Stimulated activated naive CD8-positive, alpha-beta T cell treated with anti-CD3 and anti-CD28 coated beads, Interleukin-15, Interleukin-2, amounts not matched to agents 100 ng/mL and 50 ng/mL, for 24 hours (primary cell): ENCODE results near the gene RPS3.
A peak's percentile ranks its signal among the peaks of the same experiment; 100 is the strongest.
"Not testable (repeated sequence)": the region's sequence is repeated elsewhere in the genome, so short reads cannot be mapped to it uniquely, and the experiment has no call there.

Source experiments
- H3K27ac Mint-ChIP-seq: one replicate; pipeline ENCODE4 v1.8.0; 2021; ENCODE audit warnings: mild to moderate bottlenecking, mixed read lengths
- H3K27me3 Mint-ChIP-seq: one replicate; pipeline ENCODE4 v1.8.0; 2021; ENCODE audit warnings: mixed read lengths
- H3K36me3 Mint-ChIP-seq: one replicate; pipeline ENCODE4 v1.8.0; 2021; ENCODE audit warnings: low read depth, mixed read lengths
- H3K4me1 Mint-ChIP-seq: one replicate; pipeline ENCODE4 v1.8.0; 2021; ENCODE audit warnings: low read depth, mixed read lengths
- H3K4me3 Mint-ChIP-seq: one replicate; pipeline ENCODE4 v1.8.0; 2021; ENCODE audit warnings: mild to moderate bottlenecking, mixed read lengths
- H3K9me3 Mint-ChIP-seq: one replicate; pipeline ENCODE4 v1.8.0; 2021; ENCODE audit warnings: mixed read lengths

RPS3 gene

DNA sequence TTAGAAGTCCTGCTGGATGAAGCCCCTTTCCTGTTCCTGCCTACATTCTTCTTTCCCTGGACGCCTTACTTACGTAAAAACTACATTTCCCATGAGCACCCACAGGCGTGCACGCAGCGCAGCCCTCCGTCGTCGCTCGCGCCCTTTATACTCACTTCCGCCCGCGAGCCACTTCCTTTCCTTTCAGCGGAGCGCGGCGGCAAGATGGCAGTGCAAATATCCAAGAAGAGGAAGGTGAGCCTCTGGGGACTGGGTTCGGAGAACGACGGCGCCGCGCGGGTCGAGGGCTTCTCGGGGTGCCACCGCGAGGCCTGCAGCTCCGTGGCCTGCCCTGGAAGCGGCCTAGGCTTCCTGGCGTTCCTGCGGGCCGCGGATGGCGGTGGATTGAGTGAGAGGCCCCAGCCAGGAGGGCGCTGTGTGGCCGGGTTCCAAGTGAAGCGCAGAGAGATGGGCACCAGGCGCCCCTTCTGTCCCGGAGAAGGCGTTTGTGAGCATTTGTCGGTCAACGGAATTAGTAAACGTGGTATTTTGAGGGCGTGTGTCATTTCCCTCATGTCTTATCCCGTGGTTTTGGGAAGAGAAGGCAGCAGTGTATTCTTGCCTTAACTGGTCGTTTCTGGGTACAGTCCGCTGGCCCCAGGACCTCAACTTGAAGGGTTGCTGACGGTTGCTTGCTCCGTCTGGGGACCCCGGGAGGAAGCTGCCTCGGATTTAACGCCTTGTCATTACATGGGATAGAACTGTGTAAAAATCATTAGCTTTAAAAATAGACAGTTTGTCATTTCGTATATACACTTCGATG, at the start of gene RPS3:
Gene RPS3, plus strand, starts transcription at position 175 of the 802 bp plus-strand sequence. Its CDS starts 30 bp downstream, at position 205.
- Mint-ChIP-seq H3K9me3 (no peaks in the 10 kb centered on the region), H3K27me3 (no peaks in the 10 kb centered on the region), H3K27ac (peak within 1 kb of the TSS; percentile 100), H3K36me3 (peaks cover 54% of the 10 kb centered on the region), H3K4me1 (peaks cover 44% of the 10 kb centered on the region), H3K4me3 (peak within 1 kb of the TSS; percentile 98)

DNA sequence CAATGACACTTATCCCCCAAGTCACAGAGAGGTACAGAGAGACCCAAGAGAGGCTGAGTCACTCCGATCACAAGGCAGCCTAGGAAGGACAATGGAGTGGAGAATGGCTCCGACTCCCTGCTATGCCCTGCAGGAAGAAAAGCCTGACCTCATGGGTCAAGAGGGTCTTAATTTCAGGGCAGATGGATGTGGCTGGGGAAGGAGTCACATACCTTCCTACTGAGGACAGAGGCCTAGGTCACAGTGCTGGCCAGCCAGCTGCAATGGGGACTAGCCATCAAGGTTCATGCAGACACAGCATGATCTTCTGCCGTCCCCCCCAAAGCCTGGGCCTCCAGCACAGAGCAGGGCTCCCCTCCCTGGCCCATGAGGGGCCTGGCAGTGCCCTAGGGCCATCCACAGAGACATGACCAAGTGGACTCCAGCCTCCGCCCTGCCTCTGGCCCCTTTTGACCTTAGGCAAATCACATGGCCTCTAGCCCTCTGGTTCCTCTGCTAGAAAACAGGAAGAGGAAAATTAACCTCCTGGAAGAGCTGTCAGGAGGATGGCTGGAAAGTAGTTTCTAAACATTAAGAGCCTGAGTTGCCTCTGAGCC, 49.7 kb upstream of the RPS3 start:
- H3K9me3 Mint-ChIP-seq, result no peaks in the 10 kb centered on the region
- peak overlapping the region; percentile 85 for H3K4me3 Mint-ChIP-seq

DNA sequence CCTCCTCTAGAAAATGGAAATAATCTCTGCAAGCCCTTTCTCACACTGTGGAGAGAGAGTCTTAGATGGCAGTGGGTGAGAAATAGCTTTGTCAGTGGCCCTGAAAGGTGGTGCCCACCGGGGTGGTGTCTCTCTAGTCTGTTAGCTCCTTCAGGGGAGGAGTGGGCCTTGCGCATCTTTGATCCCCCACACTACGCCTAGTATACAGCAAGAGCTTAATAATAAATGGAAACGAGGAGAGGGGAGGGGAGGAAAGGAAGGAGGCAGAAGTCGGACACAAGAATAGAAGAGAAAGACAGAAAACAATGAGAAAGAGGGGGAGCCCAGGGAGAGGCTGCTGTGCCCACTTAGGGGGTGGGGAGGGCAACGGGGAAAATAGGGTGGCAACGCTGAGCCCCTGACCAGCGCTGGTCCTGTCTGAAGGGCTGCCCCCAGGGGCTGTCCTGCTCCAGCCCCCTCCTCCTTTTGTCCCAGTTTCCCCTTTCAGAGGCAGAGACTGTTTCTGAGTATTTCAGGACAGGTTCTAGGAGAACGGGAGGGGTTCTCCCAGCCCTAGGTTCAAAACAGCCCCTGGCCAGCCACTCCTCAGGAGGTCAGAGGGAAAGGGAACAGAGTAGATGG, 49.1 kb upstream of the RPS3 start:
- Mint-ChIP-seq H3K4me1 (peaks cover 71% of the 10 kb centered on the region), H3K9me3 (no peaks in the 10 kb centered on the region), H3K4me3 (peak overlapping the region; percentile 85), H3K27me3 (no peaks in the 10 kb centered on the region), H3K36me3 (no peaks in the 10 kb centered on the region), H3K27ac (peak overlapping the region; percentile 82)

More for the DNA sequence above, 49.7 kb upstream of the RPS3 start:
- peaks cover 77% of the 10 kb centered on the region for H3K4me1 Mint-ChIP-seq
- no peaks in the 10 kb centered on the region for H3K36me3 Mint-ChIP-seq
- H3K27me3 Mint-ChIP-seq, result no peaks in the 10 kb centered on the region
- H3K27ac Mint-ChIP-seq, result no peak overlapping the region

DNA sequence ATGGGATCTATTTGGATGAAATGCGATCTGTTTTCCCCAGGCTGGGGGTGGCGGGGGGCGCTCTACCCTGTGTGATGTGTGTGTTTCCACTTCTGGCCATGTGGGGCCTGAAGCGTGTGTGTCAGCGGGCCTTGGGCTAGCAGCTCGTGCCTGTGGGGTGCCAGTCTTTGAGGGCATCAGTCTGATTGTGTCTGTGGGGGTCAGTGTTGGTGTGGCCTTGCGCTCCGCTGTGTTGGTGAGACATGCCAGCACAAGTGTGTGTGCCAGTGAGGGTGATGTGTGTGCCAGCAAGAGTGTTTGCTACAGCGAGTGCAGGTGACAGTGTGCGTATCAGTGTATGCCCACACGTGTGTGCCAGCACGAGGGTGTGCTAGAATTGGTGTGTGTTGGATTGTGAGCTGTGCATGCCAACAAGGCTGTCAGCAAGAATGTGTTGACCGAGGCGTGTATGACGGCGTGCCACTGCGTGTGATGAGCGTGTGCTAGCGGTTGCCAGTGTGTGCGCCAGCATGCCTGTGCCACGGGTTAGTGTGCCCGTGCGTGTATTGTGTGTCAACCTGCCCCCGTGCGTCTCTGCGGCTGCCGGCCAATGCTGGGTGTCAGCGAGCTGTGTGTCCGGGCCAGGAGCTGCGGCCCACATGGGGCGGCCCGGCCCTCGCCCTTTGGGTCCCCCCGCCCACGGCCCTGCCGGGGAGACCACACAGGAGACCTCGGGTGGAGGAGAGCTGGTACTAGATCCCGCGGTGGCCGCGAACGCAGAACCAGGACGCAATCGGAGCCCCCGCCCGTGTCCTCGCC, 48.4 kb upstream of the RPS3 start:
- Mint-ChIP-seq H3K27ac (peak overlapping the region; percentile 82), H3K9me3 (no peaks in the 10 kb centered on the region), H3K4me1 (peaks cover 64% of the 10 kb centered on the region), H3K27me3 (no peaks in the 10 kb centered on the region), H3K4me3 (peak overlapping the region; percentile 85), H3K36me3 (no peaks in the 10 kb centered on the region)

DNA sequence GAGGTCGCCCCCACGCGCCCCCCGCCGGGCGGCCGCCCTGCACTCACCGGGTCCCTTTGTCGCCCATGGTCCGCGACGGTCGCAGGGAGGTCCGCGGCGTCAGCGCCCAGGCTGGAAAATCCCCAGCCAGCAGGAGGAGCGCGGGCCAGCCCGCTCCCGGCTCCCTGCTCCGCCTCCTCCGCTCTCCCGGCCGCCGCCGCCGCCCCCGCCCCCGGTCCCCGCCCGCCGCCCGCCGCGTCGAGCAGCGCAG, 47.9 kb upstream of the RPS3 start, which contains the start of gene ARRB1:
Gene ARRB1, minus strand, starts transcription at position 121 of the 250 bp plus-strand sequence. Its CDS starts 54 bp downstream, at position 67.
- Mint-ChIP-seq H3K27me3 (no peaks in the 10 kb centered on the region), H3K36me3 (no peaks in the 10 kb centered on the region), H3K27ac (peak within 1 kb of the TSS; percentile 89), H3K9me3 (no peaks in the 10 kb centered on the region), H3K4me3 (peak within 1 kb of the TSS; percentile 85), H3K4me1 (peaks cover 59% of the 10 kb centered on the region)

- no peaks in the 10 kb centered on the region for H3K36me3 Mint-ChIP-seq
- peak overlapping the region; percentile 83 for H3K4me3 Mint-ChIP-seq
- peaks cover 54% of the 10 kb centered on the region for H3K4me1 Mint-ChIP-seq
Observed at GRCh38 chr11:75351791-75352587, 47.3 kb upstream of the RPS3 start.

GRCh38 chr11:75352588-75353206, 46.6 kb upstream of the RPS3 start:
- no peaks in the 10 kb centered on the region for H3K36me3 Mint-ChIP-seq
- H3K27me3 Mint-ChIP-seq, result no peaks in the 10 kb centered on the region
- peak overlapping the region; percentile 89 for H3K27ac Mint-ChIP-seq
- peak overlapping the region; percentile 83 for H3K4me3 Mint-ChIP-seq
- peaks cover 47% of the 10 kb centered on the region for H3K4me1 Mint-ChIP-seq
- no peaks in the 10 kb centered on the region for H3K9me3 Mint-ChIP-seq

More at GRCh38 chr11:75351791-75352587, 47.3 kb upstream of the RPS3 start:
- no peaks in the 10 kb centered on the region for H3K9me3 Mint-ChIP-seq
- no peaks in the 10 kb centered on the region for H3K27me3 Mint-ChIP-seq
- peak overlapping the region; percentile 89 for H3K27ac Mint-ChIP-seq

DNA sequence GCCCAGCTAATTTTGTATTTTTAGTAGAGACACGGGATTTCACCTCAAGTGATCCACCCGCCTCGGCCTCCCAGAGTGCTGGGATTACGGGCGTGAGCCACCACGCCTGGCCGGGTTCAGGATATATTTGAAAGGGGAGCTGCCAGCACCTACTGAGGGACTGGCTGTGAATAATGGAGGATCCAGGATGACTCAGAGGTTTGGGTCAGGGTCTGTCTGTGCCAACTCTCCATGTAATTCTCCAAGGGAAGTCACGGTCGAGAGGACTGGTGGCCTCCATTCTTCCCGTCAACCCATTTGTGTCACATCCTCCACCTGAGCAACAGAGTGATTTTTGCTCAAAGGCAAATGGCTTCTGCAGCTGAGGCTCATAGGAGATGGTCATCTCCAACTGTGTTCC, 44.3 kb upstream of the RPS3 start:
- H3K4me3 Mint-ChIP-seq, result no peak overlapping the region
- no peaks in the 10 kb centered on the region for H3K36me3 Mint-ChIP-seq
- no peaks in the 10 kb centered on the region for H3K9me3 Mint-ChIP-seq
- H3K27ac Mint-ChIP-seq, result no peak overlapping the region
- H3K27me3 Mint-ChIP-seq, result no peaks in the 10 kb centered on the region
- H3K4me1 Mint-ChIP-seq, result peaks cover 26% of the 10 kb centered on the region

GRCh38 chr11:75356613-75357012, 42.7 kb upstream of the RPS3 start:
- Mint-ChIP-seq H3K4me1 (peaks cover 14% of the 10 kb centered on the region), H3K36me3 (no peaks in the 10 kb centered on the region), H3K27ac (no peak overlapping the region), H3K9me3 (no peaks in the 10 kb centered on the region), H3K27me3 (no peaks in the 10 kb centered on the region), H3K4me3 (no peak overlapping the region)

GRCh38 chr11:75362285-75362684, 37.0 kb upstream of the RPS3 start:
- not testable (repeated sequence) for H3K27ac Mint-ChIP-seq, H3K4me1 Mint-ChIP-seq, H3K27me3 Mint-ChIP-seq, H3K9me3 Mint-ChIP-seq, H3K4me3 Mint-ChIP-seq, H3K36me3 Mint-ChIP-seq

- peaks cover 17% of the 10 kb centered on the region for H3K4me1 Mint-ChIP-seq
- no peaks in the 10 kb centered on the region for H3K27me3 Mint-ChIP-seq
- no peaks in the 10 kb centered on the region for H3K36me3 Mint-ChIP-seq
- H3K9me3 Mint-ChIP-seq, result no peaks in the 10 kb centered on the region
- H3K4me3 Mint-ChIP-seq, result no peak overlapping the region
- H3K27ac Mint-ChIP-seq, result no peak overlapping the region
Observed at GRCh38 chr11:75365711-75366181, 33.6 kb upstream of the RPS3 start.

DNA sequence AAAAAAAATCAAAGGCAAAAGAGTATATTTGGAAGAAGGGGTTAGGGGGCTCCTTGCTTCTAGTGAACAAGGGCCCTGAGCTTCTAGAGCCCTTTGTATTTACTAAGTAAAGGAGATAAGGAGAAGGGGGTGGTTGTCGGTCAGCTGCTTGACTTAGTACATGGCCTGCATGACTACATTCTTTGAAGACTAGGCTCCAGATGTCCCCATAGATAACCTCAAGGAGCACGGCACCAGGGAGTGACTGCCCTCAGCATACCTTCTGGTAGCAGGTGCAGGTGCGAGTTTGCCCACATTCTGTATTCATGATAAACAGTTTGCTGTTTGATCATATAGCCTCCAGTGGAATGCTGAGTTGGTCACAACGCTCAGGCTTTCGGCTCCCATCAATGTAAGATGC, 32.5 kb upstream of the RPS3 start:
- peaks cover 20% of the 10 kb centered on the region for H3K4me1 Mint-ChIP-seq
- H3K27ac Mint-ChIP-seq, H3K9me3 Mint-ChIP-seq, H3K4me3 Mint-ChIP-seq, H3K27me3 Mint-ChIP-seq, H3K36me3 Mint-ChIP-seq: not testable (repeated sequence)

- no peaks in the 10 kb centered on the region for H3K9me3 Mint-ChIP-seq
- no peaks in the 10 kb centered on the region for H3K27me3 Mint-ChIP-seq
- H3K4me1 Mint-ChIP-seq, result peaks cover 20% of the 10 kb centered on the region
- no peak overlapping the region for H3K27ac Mint-ChIP-seq
- H3K36me3 Mint-ChIP-seq, result no peaks in the 10 kb centered on the region
- no peak overlapping the region for H3K4me3 Mint-ChIP-seq
Observed at GRCh38 chr11:75369560-75370255, 29.6 kb upstream of the RPS3 start.
